GM12878 (cell line): ENCODE data around the gene HMGCL. TPM values are rescaled to one million over a fixed set of nuclear protein-coding genes. Genes with fewer than 3 reads are reported as not detected.

Source experiments
- ATF2 ChIP-seq: IDR thresholded peaks from 2 replicates; pipeline ENCODE4 v1.6.1; 2012; ENCODE audit warnings: low read length, inconsistent platforms
- BCL11A ChIP-seq: IDR thresholded peaks from 2 replicates; pipeline ENCODE4 v1.6.1; 2011; ENCODE audit warnings: low read depth, low read length
- CBFB ChIP-seq: IDR thresholded peaks from 2 replicates; pipeline ENCODE4 v1.6.1; 2016; ENCODE audit warnings: antibody characterized with exemption, low read depth
- CHD1 ChIP-seq: IDR thresholded peaks from 2 replicates; pipeline ENCODE4 v1.6.1; 2012; ENCODE audit warnings: low read depth, low read length, improper control_type of control experiment
- EED ChIP-seq: sonication (generic); IDR thresholded peaks from 2 replicates; pipeline ENCODE4 v1.6.1; 2016; ENCODE audit warnings: antibody characterized with exemption, low read depth
- ELK1 ChIP-seq: IDR thresholded peaks from 2 replicates; pipeline ENCODE4 v1.6.1; 2012; ENCODE audit warnings: low read depth, low read length, improper control_type of control experiment
- FOS ChIP-seq: IDR thresholded peaks from 3 replicates; pipeline ENCODE4 v1.6.1; 2011; ENCODE audit warnings: borderline replicate concordance; ENCODE audit not compliant: insufficient read length; ENCODE audit errors: extremely low read depth
- IRF4 ChIP-seq: IDR thresholded peaks from 2 replicates; pipeline ENCODE4 v1.6.1; 2011; ENCODE audit warnings: low read depth, low read length
- KLF5 ChIP-seq: fragments of 450-650 bp; IDR thresholded peaks from 2 replicates; pipeline ENCODE4 v1.6.1; 2014; ENCODE audit warnings: mild to moderate bottlenecking; ENCODE audit not compliant: partially characterized antibody
- LARP7 ChIP-seq: fragments of 450-650 bp; IDR thresholded peaks from 2 replicates; pipeline ENCODE4 v1.6.1; 2017; ENCODE audit warnings: mild to moderate bottlenecking
- MLLT1 ChIP-seq: fragments of 450-650 bp; IDR thresholded peaks from 2 replicates; pipeline ENCODE4 v1.6.1; 2016; ENCODE audit warnings: mild to moderate bottlenecking
- NKRF ChIP-seq: fragments of 450-650 bp; conservative IDR thresholded peaks from 2 replicates; pipeline ENCODE4 v1.6.1; 2017; ENCODE audit warnings: mild to moderate bottlenecking, moderate library complexity
- NRF1 ChIP-seq: conservative IDR thresholded peaks from 2 replicates; pipeline ENCODE4 v1.6.1; 2011; ENCODE audit warnings: mild to moderate bottlenecking, low read depth, low read length, improper control_type of control experiment
- POLR2AphosphoS2 ChIP-seq: IDR thresholded peaks from 2 replicates; pipeline ENCODE4 v1.6.1; 2011; ENCODE audit warnings: low read depth, mild to moderate bottlenecking, low read length, improper control_type of control experiment, moderate library complexity
- SUPT20H ChIP-seq: IDR thresholded peaks from 2 replicates; pipeline ENCODE4 v1.6.1; 2011; ENCODE audit warnings: low read depth, mild to moderate bottlenecking, low read length, moderate library complexity, borderline replicate concordance; ENCODE audit not compliant: control insufficient read depth
- USF2 ChIP-seq: IDR thresholded peaks from 2 replicates; pipeline ENCODE4 v1.6.1; 2011; ENCODE audit warnings: low read depth, low read length, improper control_type of control experiment, borderline replicate concordance
- ZBTB33 ChIP-seq: fragments of 450-650 bp; IDR thresholded peaks from 2 replicates; pipeline ENCODE4 v1.6.1; 2017; ENCODE audit warnings: mild to moderate bottlenecking
- polyA plus RNA-seq, 11 experiments: library from polyadenylated mRNA; depleted of rRNA in 4 of 11; unstranded in 6 of 11; stranded (reverse) in 5 of 11; fragments of >200 nt; fragmentation: Nextera tagmentation in 4 of 11; fragmentation: Illumina TruSeq in 1 of 11; extraction: Ambion mirVana in 4 of 11; extraction: Trizol in 1 of 11; gene quantifications; 1 replicate in 1 of 11; 2 replicates in 10 of 11; pipeline versions ENCODE4 v1.2.1 to v1.2.3, GENCODE V29; 2011 to 2016; ENCODE audit warnings: inconsistent platforms in 2 of 11, missing spikeins in 2 of 11, low read depth in 1 of 11
- total RNA-seq, 4 experiments: library from RNA; depleted of rRNA in 3 of 4; stranded (reverse); fragments of >200 nt in 3 of 4; fragmentation: Illumina TruSeq in 1 of 4; extraction: Trizol in 1 of 4; gene quantifications; 2 replicates each; pipeline versions ENCODE4 v1.2.1 to v1.2.3, GENCODE V29; 2013 to 2021

The HMGCL gene
- total and polyA plus RNA-seq, 10 of the 15 experiments (the other 5 are each of a cell fraction or from before 2014, with no cell fraction given) = 29.4 to 127 (median 36.4) TPM

GRCh38 chr1:23825076-23825761 lies at the start of gene HMGCL (continued):
- TF ChIP-seq NKRF (peak; percentile 87), NRF1 (no peak), ATF2 (no peak), MLLT1 (no peak), ELK1 (no peak), EED (no peak), IRF4 (0 out of 2 replicates have a peak, but pooled peaks have one; percentile 29), BCL11A (no peak), FOS (no peak), USF2 (peak; percentile 77), LARP7 (peak; percentile 85), POLR2AphosphoS2 (peak; percentile 84), ZBTB33 (no peak), CHD1 (no peak), SUPT20H (no peak), KLF5 (no peak), CBFB (no peak)
